Measurements from ENCODE around the gene OR2AE1.

Gene OR2AE1

DNA sequence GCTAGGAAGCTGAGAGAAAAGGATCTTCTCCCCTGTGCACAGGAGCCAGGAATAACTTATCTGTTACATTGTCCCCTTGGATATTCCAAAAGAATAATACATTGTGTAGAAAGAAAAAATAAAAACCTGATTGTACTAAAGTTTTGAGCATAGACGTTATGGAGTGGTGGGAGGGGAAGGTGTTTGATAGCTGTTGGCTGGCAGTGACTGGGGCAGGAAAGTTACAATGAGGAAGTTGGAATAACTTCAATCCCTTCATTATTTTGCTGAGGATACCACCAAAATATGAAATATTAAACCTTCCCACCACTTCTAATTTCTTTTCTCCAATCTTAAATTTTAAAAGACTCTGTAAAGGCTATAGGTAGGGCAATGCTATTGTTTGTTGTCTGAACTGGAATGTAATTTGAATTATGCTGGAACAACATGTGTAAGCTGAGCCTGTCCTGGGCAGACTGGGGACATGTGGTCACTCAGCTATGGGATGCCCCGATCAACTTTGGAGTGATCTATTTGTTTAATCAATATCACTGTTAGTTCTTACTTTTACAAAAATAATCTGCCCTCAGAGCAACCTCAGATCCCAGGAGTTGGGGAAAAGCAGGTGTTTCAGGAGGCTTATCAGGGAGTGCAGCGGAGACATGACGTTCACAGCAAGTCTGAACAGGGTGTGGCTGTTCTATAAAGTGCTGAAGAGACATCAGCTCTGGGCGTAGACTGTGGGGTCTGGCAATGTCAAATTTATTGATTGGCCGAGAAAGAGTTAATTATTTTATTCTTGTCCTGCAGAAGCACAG lies 28.2 kb downstream of the OR2AE1 start:
- no peak for DNase-seq

DNA sequence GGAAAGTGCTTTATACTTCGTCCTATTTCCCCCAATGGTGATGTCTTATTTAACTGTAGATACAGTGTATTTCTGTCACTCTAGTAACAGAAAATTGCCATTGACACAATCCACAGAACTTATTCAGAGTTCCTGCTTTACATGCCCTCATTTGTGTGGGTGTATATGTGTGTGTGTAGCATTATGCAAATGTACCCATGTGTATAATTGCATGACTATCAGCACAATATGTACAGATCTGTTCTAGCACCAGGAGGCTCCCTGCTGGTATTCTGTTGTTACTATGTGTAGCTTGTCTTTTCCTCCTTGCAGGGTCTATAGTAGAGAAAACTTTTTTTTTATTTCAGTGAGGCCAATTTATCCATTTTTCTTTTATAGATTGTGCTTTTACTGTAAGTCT lies 32.5 kb downstream of the OR2AE1 start:
- no peak for DNase-seq

- DNase-seq: no peak
Observed at GRCh38 chr7:99843808-99844207, 33.0 kb downstream of the OR2AE1 start.

GRCh38 chr7:99842926-99843325 lies 33.9 kb downstream of the OR2AE1 start:
- DNase-seq: no peak

- no peak for DNase-seq
Observed at GRCh38 chr7:99840136-99840869, 36.5 kb downstream of the OR2AE1 start.

DNA sequence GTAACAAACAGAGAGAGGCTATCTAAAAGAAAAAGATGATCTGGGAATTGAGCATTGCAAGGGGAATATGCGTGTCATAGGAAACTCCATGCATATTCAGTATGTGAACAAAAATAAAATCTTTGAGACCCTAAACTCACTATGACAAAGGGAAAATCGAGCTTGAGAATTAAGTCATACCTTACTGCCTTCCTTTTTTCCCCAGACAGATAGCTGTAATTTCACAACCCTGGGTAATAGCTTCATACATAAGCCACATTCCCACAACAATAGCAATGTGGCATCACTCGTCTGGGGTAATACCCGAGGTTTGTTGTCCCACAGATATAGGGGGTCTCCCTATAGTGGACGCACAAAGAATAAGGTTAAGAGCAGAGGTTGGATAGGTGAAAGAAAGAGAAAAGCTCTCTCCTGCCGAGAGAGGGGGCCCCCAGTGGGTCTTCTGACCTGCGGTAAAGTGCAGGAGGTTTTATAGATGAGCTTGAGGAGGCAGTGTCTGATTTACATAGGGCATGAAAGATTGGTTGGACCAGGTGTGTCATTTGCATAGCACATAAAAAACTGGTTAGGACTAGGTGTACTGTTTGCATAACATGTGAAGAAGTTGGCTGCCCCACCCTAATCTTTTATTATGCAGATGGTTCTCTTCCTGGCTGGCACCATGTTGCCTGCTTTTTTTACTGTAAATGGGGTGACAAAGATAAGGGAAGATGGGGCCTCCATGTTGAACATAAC lies 37.4 kb downstream of the OR2AE1 start:
- DNase-seq: peak; percentile 54

DNA sequence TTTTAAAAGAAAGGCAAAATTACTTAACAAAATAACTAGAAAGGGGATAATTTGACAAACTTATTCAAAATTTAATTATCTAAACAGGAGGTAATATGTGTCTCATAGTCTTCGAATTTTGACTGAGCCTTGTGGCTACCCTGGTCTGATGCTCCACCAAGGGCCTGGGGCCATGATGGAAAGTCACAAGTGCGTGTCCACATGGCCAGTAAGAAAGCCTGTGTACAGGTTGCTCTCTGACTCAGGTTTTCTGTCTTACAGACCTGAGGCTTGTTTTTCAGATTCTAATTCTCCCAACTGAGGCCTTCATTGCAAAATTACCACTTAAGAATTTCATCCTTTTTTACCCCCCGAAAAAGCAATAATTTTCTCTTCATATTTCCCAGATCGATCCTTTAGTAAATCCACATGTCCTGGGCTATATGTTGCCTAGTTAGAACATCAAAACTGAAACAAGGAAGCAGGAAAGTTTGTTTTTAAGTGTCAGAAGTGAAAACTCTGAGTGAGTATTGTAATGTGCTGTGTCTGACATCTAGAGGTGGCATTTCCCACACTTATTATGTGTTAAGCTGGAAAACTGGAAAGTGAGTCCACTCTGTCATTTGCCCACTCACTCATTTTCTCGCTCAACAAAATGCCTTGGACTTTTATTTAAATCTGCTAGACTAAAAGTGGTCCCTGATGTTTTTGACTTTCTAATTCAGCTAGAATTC lies 39.0 kb downstream of the OR2AE1 start:
- no peak for DNase-seq

- no peak for DNase-seq
Observed at GRCh38 chr7:99835189-99835588, 41.6 kb downstream of the OR2AE1 start.

DNA sequence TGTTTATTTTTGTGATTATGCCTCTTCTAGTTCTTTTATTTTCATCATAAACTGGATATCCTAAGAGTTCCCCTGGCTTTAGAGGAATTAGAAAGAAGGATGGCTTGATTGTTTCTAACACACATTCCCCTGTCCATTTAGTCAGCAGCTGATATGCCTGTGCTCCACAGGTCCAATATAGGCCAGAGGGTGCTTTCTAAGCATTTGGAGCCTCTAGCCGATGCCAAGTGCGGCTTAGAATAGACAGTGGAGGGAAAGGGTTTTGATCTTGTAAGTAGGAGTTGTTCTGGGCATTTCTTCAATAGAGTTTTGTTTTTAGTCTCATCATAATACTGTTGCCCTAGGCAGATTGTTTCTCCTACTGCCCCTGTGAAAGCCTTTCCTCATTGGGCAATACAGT lies 42.5 kb downstream of the OR2AE1 start:
- DNase-seq: no peak

DNA sequence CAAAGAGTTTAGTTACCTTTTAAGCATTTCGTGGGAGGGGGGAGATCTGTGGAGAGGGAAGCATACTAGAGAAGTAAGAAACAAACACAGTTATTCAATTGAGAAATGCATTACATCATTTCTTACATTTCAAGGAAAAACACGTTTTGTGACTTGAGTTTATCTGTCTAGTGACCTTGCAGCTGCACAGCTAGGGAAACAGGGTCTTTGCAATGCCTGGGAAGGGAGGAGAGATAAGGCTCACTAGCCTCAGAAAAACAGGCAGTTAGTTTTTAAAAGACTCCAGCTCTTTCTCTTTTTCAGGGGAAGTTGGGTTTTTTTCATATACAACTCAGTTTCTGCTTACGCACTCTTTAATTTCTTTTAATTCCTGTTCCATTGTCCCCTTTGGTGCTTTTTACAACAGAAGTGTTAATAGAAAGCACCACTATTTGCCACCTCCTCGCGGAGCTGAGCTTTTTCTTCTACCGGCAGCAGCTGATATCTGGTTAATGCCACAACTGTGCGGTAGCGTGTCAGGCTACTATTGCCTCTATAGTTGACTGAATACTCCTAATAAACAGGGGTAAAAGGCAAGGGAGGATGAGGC lies 43.5 kb downstream of the OR2AE1 start:
- no peak for DNase-seq

- no peak for DNase-seq
Observed at GRCh38 chr7:99831595-99831994, 45.2 kb downstream of the OR2AE1 start.

- DNase-seq: no peak
Observed at GRCh38 chr7:99829524-99830160, 47.2 kb downstream of the OR2AE1 start.

- no peak for DNase-seq
Observed at GRCh38 chr7:99828811-99829210, 48.0 kb downstream of the OR2AE1 start.

DNA sequence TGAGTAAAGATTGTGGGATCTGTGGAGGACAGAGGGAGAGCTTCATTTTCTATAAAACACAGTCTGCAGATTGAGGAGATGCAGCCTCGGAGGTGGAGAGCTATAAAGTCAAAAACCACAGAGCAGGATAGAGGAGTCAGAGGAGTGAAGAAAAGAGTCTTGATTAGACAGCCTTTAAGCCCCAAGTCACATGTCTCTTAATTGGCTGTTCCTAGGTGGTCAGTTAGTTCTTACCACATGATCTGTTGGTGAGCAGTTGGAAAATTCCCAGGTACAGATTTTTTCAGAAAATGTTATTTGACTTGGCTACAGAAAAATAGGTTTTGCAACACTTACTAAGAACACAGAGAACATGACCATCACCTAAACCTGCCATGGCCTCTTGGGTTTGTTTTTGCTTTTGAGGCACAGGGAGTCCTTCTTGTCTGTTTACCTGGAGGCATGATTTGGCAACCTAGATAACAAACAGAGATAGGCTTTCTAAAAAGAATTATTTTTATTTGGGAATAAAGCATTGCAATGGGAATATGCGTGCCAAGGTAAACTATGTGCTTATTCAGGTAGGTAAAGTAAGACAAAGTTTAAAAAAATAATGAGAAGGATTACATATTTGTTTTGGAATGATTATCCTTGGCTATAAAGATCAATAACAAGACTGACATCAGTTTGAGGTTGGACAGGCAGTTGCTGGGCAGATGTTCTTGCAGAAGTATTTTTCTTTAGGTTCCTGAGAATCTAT lies 49.6 kb downstream of the OR2AE1 start:
- DNase-seq: no peak

Measured in NCI-H345 (cell line).